ENCODE data around the gene NPIPB2.

- TF ChIP-seq CTCF (IDR thresholded peaks at IDR 0.05), result no peak
- no peak for TF ChIP-seq POLR2A (IDR thresholded peaks at IDR 0.05)
Measured at GRCh38 chr16:11980136-11980844, 38.4 kb upstream of the NPIPB2 start.
